Testis (tissue), 3 donors: ENCODE measurements around the gene RABGAP1L. TPM values are rescaled to one million over a fixed set of nuclear protein-coding genes. Genes with fewer than 3 reads are reported as not detected.

Experiments
- DNase-seq: peaks from one replicate; pipeline ENCODE4 v3.0.0-alpha.2; 2019
- H3K27ac ChIP-seq, 2 donors: fragments of 200-600 bp; sonication (generic); one replicate each; pipeline ENCODE4 v1.5.1; 2019
- H3K27me3 ChIP-seq: fragments of 200-600 bp; sonication (generic); one replicate; pipeline ENCODE4 v1.5.1; 2019
- H3K36me3 ChIP-seq: fragments of 200-600 bp; sonication (generic); one replicate; pipeline ENCODE4 v1.5.1; 2017; ENCODE audit warnings: low read depth; ENCODE audit errors: missing control alignments
- H3K4me1 ChIP-seq: fragments of 200-600 bp; sonication (generic); one replicate; pipeline ENCODE4 v1.5.1; 2019
- H3K4me3 ChIP-seq, 2 donors: fragments of 200-600 bp; sonication (generic); one replicate each; pipeline ENCODE4 v1.5.1; 2017 to 2019
- H3K9me3 ChIP-seq: fragments of 200-600 bp; sonication (generic); one replicate; pipeline ENCODE4 v1.5.1; 2017
- POLR2A ChIP-seq: fragments of 450-650 bp; IDR thresholded peaks from one replicate; pipeline ENCODE4 v1.6.1; 2017; ENCODE audit warnings: antibody characterized with exemption, mild to moderate bottlenecking, moderate library complexity
- WGBS, 2 donors: methylation state at CpG; one replicate each; pipeline ENCODE4 v1.1.5; 2018; 5-methylcytosine and 5-hydroxymethylcytosine counted together
- intact Hi-C: fragments of 100-400 bp; cut with DNase I; formaldehyde crosslinking; loops from one replicate; pipeline ENCODE4 v1.15.1; 2023; ENCODE audit warnings: low total_unique reads
- polyA plus RNA-seq: library from polyadenylated mRNA; stranded (reverse); fragments of 350-450 nt; fragmentation: Illumina TruSeq; extraction: RNeasy Lipid Tissue Mini Kit (QIAGEN cat#74804); gene quantifications from one replicate; pipeline ENCODE4 v1.2.3, GENCODE V29; 2014; ENCODE audit warnings: low read depth, low replicate concordance; ENCODE audit not compliant: insufficient read depth
- total RNA-seq, 2 donors: library from RNA; depleted of rRNA; stranded (reverse); fragments of >200 nt; gene quantifications; one replicate each; pipeline ENCODE4 v1.2.3, GENCODE V29; 2016
- TF ChIP-seq, protein P1 (sequence below), 3 experiments: fragments of 450-650 bp in 2 of 3; fragments of 200-600 bp in 1 of 3; sonication (generic) in 1 of 3; IDR thresholded peaks; one replicate each; pipeline ENCODE4 v1.5.1; 2016 to 2019; ENCODE audit warnings: antibody characterized with exemption in 3 of 3, mild to moderate bottlenecking in 2 of 3, moderate library complexity in 1 of 3

RABGAP1L gene
- total and polyA plus RNA-seq, 3 donors from 2014 or later: 40.5 to 53.1 (median 49.5) TPM

DNA sequence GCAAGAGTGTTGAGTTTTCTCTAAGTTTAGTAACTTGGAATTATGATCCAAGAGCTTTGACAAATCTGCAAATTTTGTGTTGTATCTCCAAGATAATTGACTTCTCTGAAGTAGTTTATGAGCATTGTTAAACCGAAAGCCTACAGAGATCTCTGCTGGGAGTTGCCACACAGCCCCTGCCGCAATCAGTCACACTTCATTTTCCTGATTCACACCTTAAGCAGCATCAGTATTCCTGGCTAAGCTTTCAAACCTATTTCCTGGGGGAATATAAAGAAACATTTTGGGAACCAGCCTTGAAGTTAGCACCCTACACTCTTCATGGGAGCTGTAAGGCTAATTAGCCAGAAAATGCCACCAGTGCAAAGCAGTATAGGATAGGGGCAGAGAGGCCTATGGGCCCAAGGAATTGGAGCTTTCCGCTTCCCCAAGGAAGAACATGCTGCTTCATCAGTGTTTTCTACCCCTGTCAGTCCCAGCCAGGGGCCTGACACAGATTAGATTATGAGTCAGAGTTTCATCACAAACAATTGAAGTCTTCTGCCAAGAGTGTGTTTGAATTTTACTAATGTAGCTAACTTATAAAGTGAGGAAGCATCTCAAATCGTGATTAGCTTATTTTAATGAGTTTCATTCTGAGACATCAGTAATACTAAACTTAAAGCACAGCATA, 817.3 kb downstream of the RABGAP1L start:
- Histone ChIP-seq H3K27me3 (no peaks in the 10 kb centered on the region), H3K36me3 (no peaks in the 10 kb centered on the region), H3K9me3 (no peaks in the 10 kb centered on the region), H3K4me1 (no peaks in the 10 kb centered on the region), H3K4me3 (no peak overlapping the region), H3K27ac (no peak overlapping the region)
- no peak for TF ChIP-seq POLR2A
- TF ChIP-seq, protein P1, sequence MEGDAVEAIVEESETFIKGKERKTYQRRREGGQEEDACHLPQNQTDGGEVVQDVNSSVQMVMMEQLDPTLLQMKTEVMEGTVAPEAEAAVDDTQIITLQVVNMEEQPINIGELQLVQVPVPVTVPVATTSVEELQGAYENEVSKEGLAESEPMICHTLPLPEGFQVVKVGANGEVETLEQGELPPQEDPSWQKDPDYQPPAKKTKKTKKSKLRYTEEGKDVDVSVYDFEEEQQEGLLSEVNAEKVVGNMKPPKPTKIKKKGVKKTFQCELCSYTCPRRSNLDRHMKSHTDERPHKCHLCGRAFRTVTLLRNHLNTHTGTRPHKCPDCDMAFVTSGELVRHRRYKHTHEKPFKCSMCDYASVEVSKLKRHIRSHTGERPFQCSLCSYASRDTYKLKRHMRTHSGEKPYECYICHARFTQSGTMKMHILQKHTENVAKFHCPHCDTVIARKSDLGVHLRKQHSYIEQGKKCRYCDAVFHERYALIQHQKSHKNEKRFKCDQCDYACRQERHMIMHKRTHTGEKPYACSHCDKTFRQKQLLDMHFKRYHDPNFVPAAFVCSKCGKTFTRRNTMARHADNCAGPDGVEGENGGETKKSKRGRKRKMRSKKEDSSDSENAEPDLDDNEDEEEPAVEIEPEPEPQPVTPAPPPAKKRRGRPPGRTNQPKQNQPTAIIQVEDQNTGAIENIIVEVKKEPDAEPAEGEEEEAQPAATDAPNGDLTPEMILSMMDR (IDR thresholded peaks at IDR 0.05): no peak
- 82 to 83% methylated on average over 4 of the region's 4 CpGs for WGBS, 2 donors
- intact Hi-C loops: no loop called here
- DNase-seq: no peak

DNA sequence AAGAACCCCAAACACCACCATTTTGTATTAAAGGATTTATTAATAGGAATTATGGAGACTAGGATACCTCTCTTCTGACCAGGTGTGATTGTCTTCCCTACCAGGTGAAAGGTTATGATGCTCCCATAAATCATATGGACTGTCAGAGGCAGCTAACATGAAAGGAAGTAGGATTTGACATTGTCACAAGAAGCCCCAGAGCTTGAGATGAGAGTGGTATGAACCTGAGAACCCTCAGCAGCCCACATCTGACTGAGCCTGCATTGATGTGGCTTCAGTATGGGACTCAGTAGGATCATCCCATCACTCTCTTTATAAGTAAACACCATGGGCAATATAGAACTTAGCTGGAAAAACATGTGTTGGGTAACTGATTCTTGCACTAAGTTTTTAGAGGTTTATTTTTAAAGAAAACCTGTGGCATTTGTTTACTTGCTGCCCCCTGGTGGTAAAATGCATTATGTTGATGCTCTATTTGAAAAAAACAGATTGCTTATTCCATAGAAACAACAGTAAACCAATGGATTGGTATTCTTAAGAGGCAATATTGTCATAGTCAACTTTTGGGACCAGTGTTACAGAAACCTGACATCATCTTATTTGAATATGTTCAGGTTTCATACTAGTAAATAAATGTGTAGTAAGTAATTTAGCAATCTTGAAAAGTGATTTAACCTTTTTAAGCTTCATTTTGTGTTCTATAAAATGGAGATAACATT, 823.8 kb downstream of the RABGAP1L start:
- TF ChIP-seq, protein P1 (IDR thresholded peaks at IDR 0.05): peak in 2 of 3 experiments; percentile 51 to 67
- no peak for TF ChIP-seq POLR2A
- Histone ChIP-seq H3K27me3 (no peaks in the 10 kb centered on the region), H3K4me3 (no peak overlapping the region), H3K27ac (no peak overlapping the region), H3K4me1 (no peaks in the 10 kb centered on the region), H3K9me3 (no peaks in the 10 kb centered on the region), H3K36me3 (no peaks in the 10 kb centered on the region)
- DNase-seq: no peak
- intact Hi-C loops: loop anchor here (10.0 kb wide), 1 partner anchor 218 kb away; no protein-coding TSS in a partner anchor

DNA sequence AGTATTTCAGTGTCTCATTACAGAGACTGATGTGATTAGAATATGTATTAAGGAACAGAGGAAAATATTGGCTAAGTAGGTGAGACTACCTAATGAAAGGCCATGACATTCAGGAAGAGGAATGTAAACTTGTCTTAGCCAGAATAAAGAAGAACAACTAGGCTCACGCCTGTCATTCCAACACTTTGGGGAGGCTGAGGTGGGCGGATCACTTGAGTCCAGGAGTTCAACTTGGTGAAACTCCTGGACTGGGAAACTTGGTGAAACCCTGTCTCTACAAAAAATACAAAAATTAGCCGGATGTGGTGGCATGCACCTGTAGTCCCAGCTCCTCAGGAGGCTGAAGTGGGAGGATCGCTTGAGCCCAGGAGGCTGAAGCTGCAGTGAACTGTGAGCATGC, 825.6 kb downstream of the RABGAP1L start:
- no peaks in the 10 kb centered on the region for H3K9me3 ChIP-seq
- no peak overlapping the region for H3K4me3 ChIP-seq
- no peaks in the 10 kb centered on the region for H3K36me3 ChIP-seq
- no peak overlapping the region for H3K27ac ChIP-seq
- H3K4me1 ChIP-seq: no peaks in the 10 kb centered on the region
- TF ChIP-seq, protein P1 (IDR thresholded peaks at IDR 0.05): no peak
- TF ChIP-seq POLR2A: no peak
- 95 to 96% methylated on average over 4 of the region's 4 CpGs for WGBS, 2 donors
- intact Hi-C loops: loop anchor here (10.0 kb wide), 1 partner anchor 220 kb away; no protein-coding TSS in a partner anchor
- no peaks in the 10 kb centered on the region for H3K27me3 ChIP-seq
- no peak for DNase-seq

DNA sequence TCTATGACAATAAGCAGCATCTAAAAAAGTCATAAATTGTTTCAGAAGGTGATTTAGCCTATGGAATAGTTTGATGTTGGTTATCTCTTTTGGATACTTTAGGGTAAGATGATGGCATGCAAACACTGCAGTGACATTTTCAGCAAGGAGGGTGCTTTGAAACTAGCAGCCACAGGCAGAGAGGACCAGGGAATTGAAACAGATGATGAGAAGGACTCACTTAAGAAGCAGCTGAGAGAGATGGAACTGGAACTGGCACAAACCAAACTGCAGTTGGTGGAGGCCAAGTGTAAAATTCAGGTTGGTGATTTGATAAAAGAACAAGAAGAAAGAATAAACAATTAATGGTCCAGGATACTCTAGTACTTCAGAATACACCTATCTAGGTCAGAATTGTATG, 829.2 kb downstream of the RABGAP1L start:
- Histone ChIP-seq H3K27me3 (no peaks in the 10 kb centered on the region), H3K4me3 (no peak overlapping the region), H3K4me1 (no peaks in the 10 kb centered on the region), H3K9me3 (no peaks in the 10 kb centered on the region), H3K36me3 (no peaks in the 10 kb centered on the region), H3K27ac (no peak overlapping the region)
- intact Hi-C loops: loop anchor here (10.0 kb wide), 1 partner anchor 224 kb away; no protein-coding TSS in a partner anchor
- TF ChIP-seq, protein P1 (IDR thresholded peaks at IDR 0.05): no peak
- no peak for TF ChIP-seq POLR2A
- DNase-seq: no peak
